ENCODE data around the gene RHOJ. TPM values are rescaled to one million over a fixed set of nuclear protein-coding genes. Genes with fewer than 3 reads are reported as not detected.
"Not testable (repeated sequence)": the region's sequence is repeated elsewhere in the genome, so short reads cannot be mapped to it uniquely, and the experiment has no call there.

Gene RHOJ
- total RNA-seq, 1 donor from 2014 or later = 1.9 TPM

DNA sequence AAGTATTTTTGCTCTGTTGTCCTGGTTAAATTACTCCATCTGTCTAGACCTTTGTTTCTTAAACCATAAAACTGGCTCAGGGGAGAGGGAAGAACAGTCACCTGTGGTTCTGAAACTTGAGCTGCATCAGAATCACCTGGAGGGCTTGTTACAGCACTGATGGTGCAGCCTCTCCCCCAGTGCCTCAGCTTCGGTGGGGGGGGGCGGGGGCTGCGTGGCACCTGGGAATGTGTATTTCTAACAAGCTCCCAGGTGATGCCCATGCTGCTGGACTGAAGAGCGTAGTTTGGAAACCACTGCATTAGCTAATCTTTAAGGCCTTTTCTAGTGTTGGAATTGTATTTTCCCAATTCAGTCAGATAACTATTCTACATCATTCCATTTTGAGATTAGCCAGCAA, 71.8 kb downstream of the RHOJ start:
- Mint-ChIP-seq H3K4me1 (ENCODE audit: low read depth) (no peaks in the 10 kb centered on the region), H3K36me3 (ENCODE audit: insufficient read depth) (no peaks in the 10 kb centered on the region), H3K4me3 (ENCODE audit: low read depth) (no peak overlapping the region), H3K27me3 (no peaks in the 10 kb centered on the region), H3K9me3 (ENCODE audit: low read depth) (no peaks in the 10 kb centered on the region), H3K27ac (no peak overlapping the region)
- DNase-seq (ENCODE audit: low spot score, unreplicated experiment) = no peak
- TF ChIP-seq, protein P1, sequence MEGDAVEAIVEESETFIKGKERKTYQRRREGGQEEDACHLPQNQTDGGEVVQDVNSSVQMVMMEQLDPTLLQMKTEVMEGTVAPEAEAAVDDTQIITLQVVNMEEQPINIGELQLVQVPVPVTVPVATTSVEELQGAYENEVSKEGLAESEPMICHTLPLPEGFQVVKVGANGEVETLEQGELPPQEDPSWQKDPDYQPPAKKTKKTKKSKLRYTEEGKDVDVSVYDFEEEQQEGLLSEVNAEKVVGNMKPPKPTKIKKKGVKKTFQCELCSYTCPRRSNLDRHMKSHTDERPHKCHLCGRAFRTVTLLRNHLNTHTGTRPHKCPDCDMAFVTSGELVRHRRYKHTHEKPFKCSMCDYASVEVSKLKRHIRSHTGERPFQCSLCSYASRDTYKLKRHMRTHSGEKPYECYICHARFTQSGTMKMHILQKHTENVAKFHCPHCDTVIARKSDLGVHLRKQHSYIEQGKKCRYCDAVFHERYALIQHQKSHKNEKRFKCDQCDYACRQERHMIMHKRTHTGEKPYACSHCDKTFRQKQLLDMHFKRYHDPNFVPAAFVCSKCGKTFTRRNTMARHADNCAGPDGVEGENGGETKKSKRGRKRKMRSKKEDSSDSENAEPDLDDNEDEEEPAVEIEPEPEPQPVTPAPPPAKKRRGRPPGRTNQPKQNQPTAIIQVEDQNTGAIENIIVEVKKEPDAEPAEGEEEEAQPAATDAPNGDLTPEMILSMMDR (IDR thresholded peaks at IDR 0.05; ENCODE audit: unreplicated experiment) = no peak

DNA sequence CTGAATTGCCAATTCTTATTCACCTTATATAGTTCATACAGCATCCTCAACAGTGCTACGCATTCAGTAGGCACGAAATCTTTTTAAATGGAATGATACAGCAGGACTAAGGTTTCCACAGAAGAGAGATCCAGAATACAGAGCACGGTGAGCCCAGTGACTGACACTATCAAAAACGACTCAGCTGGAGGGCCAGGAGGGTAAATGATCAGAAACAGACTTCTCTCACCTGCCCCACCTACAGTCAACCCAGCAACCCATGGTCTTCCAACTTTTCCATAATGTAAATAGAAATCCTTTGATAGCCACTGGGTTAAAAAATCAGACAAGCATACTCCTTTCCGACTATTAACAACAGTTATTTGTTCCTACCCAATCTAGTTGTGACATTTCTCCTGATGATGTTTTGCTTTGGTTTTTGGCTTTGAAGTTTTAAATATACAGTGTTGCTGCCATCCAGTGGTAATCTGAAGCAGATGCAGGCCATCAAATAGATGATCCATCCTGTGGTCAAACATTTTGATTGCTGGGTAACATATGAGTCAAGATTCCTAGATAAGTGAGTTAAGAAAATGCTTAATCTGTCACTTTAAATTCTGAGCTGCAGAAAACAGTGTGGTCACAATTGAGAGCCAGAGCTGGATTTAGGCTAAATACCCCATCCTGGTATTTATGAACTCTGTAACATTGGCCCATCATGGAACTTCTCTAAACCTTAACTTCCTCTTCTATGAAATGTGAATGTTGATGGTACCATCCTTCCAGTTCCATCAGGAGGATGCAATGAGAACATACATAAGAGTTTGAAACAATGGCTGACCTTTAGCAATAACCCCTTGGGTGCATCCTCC, 72.5 kb downstream of the RHOJ start:
- no peaks in the 10 kb centered on the region for H3K4me1 Mint-ChIP-seq (ENCODE audit: low read depth)
- no peak for DNase-seq (ENCODE audit: low spot score, unreplicated experiment)
- H3K4me3 Mint-ChIP-seq (ENCODE audit: low read depth) = no peak overlapping the region
- TF ChIP-seq, protein P1 (IDR thresholded peaks at IDR 0.05; ENCODE audit: unreplicated experiment) = peak; percentile 97
- H3K27me3 Mint-ChIP-seq = no peaks in the 10 kb centered on the region
- H3K27ac Mint-ChIP-seq = no peak overlapping the region
- no peaks in the 10 kb centered on the region for H3K9me3 Mint-ChIP-seq (ENCODE audit: low read depth)
- H3K36me3 Mint-ChIP-seq (ENCODE audit: insufficient read depth) = no peaks in the 10 kb centered on the region

DNA sequence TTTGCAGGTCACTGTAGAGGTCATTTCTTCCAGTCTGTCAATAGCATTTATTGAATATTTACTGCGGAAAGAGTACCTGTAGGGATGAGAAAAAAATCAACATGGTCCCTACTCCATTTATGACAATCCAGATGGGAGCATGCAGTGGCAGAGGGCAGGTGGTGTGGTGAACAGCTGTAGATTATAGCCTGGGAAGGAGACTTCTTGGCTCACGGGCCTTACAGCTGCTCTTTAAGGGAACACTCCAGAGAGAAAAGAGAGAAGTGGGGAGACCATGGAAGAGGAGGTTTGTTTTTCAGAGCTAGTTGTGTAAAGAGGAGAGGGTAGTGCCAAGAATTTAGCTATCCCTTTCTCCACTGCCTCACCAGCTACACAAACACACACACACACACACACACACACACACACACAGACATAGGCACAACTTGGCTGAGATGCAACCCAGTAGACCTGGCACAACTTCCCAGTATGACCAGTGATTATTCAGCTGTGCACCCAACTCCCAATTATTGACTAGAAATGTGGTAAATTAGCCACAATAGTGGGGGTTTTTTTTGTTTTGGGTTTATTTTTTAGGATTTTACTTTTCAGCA, 73.4 kb downstream of the RHOJ start:
- no peak for DNase-seq (ENCODE audit: low spot score, unreplicated experiment)
- H3K9me3 Mint-ChIP-seq (ENCODE audit: low read depth) = no peaks in the 10 kb centered on the region
- TF ChIP-seq, protein P1 (IDR thresholded peaks at IDR 0.05; ENCODE audit: unreplicated experiment) = no peak
- no peak overlapping the region for H3K27ac Mint-ChIP-seq
- no peaks in the 10 kb centered on the region for H3K4me1 Mint-ChIP-seq (ENCODE audit: low read depth)
- H3K27me3 Mint-ChIP-seq = no peaks in the 10 kb centered on the region
- no peak overlapping the region for H3K4me3 Mint-ChIP-seq (ENCODE audit: low read depth)
- H3K36me3 Mint-ChIP-seq (ENCODE audit: insufficient read depth) = no peaks in the 10 kb centered on the region

DNA sequence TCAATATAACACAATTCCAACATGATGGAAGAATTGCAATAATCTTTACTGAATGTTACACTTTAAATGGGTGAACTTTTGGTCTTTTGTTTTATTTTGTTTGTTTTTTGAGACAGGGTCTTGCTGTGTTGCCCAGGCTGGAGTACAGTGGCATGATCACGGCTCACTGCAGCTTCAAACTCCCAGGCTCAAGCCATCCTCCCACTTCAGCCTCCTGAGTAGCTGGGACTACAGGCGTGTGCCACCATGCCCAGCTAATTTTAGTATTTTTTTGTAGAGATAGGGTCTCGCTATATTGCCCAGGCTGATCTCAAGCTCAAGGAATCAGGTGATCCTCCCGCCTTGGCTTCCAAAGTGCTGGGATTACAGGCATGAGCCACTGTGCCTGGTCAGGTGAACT, 75.7 kb downstream of the RHOJ start:
- H3K27ac Mint-ChIP-seq; H3K27me3 Mint-ChIP-seq; H3K4me1 Mint-ChIP-seq (ENCODE audit: low read depth); DNase-seq (ENCODE audit: low spot score, unreplicated experiment); H3K4me3 Mint-ChIP-seq (ENCODE audit: low read depth); H3K9me3 Mint-ChIP-seq (ENCODE audit: low read depth); H3K36me3 Mint-ChIP-seq (ENCODE audit: insufficient read depth): not testable (repeated sequence)

DNA sequence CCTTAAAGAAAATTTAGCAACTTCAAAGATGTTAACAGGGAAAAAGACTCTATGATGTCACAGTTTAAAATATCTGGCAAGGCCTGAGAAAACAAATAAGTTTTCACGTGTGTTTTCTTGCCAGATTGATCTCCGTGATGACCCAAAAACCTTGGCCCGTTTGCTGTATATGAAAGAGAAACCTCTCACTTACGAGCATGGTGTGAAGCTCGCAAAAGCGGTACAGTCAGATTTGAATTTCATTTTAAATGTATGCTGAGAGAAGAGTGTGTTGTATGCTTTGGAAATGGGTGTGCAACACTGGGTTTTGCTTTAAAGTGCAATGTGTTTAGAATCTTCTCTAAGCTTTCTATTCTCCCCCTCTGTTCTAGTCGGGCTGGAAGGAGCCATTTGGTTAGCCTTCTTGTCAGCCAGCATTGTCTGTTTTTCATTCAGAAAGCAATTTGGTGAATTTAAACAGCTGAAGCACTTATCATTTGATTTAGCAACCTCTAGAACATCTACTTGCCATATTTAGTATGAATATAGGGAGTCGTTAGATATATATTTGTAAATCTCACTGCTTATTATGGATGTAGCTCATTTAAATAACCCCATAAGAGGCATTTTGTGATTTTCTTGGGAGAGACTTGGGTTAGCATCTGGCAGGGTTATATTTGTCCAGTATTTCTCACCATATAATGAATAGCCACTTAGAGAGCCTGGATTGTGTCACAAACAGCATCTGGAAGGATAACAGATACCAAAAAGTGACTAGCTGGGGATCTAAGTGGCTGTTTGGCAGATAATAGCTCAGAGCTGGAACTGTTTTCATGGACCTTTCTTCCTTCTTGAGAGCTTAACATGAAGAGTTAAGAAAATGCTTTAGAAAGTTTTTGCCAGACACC, 79.0 kb downstream of the RHOJ start:
- H3K27ac Mint-ChIP-seq = no peak overlapping the region
- H3K4me1 Mint-ChIP-seq (ENCODE audit: low read depth) = no peaks in the 10 kb centered on the region
- TF ChIP-seq, protein P1 (IDR thresholded peaks at IDR 0.05; ENCODE audit: unreplicated experiment) = no peak

More for the DNA sequence above, 79.0 kb downstream of the RHOJ start:
- Mint-ChIP-seq H3K9me3 (ENCODE audit: low read depth) (no peaks in the 10 kb centered on the region), H3K4me3 (ENCODE audit: low read depth) (no peak overlapping the region), H3K27me3 (no peaks in the 10 kb centered on the region), H3K36me3 (ENCODE audit: insufficient read depth) (no peaks in the 10 kb centered on the region)
- no peak for DNase-seq (ENCODE audit: low spot score, unreplicated experiment)
